NB4 (cell line): ENCODE data around the gene MIOX.

Experiments used
- DNase-seq: peaks from one replicate; pipeline ENCODE4 v3.0.0; 2010; ENCODE audit warnings: low read depth
- H3K4me3 ChIP-seq: one replicate; pipeline ENCODE4 v1.5.1; 2011; ENCODE audit warnings: mild to moderate bottlenecking, low read depth, low read length, moderate library complexity
- MYC ChIP-seq: IDR thresholded peaks from 2 replicates; pipeline ENCODE4 v1.6.1; 2011; ENCODE audit warnings: low read depth, low read length
- POLR2A ChIP-seq: IDR thresholded peaks from 2 replicates; pipeline ENCODE4 v1.6.1; 2011; ENCODE audit warnings: mild to moderate bottlenecking; ENCODE audit not compliant: insufficient read length; ENCODE audit errors: extremely low read depth
- TF ChIP-seq, protein P1 (sequence below): IDR thresholded peaks from 2 replicates; pipeline ENCODE4 v1.6.1; 2011; ENCODE audit warnings: low read depth, low read length
- TF ChIP-seq, protein P2 (sequence below): IDR thresholded peaks from one replicate; pipeline ENCODE4 v1.5.1; 2012; ENCODE audit warnings: low read depth, low read length

MIOX gene

DNA sequence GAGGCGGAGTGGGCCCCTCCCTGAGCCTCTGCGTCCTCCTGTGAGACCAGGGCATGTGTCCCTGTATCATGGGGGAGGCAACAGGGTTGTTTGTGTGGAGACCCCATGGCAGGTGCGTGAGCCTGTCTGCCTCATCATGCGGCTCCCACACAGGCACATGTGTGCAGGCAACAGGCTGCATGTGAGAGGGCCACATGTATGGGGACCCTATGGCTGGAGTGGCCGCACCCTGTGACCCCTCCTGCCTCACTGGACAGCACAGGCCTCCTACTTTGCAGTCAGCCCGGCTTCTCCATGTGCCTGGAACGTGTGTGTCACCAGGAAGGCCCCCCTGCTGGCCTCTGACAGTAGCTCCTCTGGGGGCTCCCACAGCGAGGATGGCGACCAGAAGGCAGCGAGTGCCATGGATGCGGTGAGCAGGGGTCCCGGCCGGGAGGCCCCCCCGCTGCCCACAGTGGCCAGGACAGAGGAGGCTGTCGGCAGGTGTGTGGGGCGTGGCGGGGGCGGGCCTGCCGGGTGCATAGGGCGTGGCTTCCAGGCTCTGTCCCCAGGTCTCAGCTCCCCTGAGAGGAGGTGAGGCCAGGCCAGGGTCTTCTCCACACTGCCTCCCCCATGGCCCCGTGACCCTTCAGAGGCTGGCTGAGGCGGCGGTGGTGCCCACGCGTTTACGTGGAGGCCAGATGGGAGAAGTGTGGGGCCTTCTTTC, 46.0 kb upstream of the MIOX start:
- no peak for DNase-seq
- H3K4me3 ChIP-seq, result no peak overlapping the region
- no peak for TF ChIP-seq MYC
- TF ChIP-seq, protein P1, sequence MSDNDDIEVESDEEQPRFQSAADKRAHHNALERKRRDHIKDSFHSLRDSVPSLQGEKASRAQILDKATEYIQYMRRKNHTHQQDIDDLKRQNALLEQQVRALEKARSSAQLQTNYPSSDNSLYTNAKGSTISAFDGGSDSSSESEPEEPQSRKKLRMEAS, result no peak
- no peak for TF ChIP-seq POLR2A
- TF ChIP-seq, protein P2, sequence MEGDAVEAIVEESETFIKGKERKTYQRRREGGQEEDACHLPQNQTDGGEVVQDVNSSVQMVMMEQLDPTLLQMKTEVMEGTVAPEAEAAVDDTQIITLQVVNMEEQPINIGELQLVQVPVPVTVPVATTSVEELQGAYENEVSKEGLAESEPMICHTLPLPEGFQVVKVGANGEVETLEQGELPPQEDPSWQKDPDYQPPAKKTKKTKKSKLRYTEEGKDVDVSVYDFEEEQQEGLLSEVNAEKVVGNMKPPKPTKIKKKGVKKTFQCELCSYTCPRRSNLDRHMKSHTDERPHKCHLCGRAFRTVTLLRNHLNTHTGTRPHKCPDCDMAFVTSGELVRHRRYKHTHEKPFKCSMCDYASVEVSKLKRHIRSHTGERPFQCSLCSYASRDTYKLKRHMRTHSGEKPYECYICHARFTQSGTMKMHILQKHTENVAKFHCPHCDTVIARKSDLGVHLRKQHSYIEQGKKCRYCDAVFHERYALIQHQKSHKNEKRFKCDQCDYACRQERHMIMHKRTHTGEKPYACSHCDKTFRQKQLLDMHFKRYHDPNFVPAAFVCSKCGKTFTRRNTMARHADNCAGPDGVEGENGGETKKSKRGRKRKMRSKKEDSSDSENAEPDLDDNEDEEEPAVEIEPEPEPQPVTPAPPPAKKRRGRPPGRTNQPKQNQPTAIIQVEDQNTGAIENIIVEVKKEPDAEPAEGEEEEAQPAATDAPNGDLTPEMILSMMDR, result no peak

DNA sequence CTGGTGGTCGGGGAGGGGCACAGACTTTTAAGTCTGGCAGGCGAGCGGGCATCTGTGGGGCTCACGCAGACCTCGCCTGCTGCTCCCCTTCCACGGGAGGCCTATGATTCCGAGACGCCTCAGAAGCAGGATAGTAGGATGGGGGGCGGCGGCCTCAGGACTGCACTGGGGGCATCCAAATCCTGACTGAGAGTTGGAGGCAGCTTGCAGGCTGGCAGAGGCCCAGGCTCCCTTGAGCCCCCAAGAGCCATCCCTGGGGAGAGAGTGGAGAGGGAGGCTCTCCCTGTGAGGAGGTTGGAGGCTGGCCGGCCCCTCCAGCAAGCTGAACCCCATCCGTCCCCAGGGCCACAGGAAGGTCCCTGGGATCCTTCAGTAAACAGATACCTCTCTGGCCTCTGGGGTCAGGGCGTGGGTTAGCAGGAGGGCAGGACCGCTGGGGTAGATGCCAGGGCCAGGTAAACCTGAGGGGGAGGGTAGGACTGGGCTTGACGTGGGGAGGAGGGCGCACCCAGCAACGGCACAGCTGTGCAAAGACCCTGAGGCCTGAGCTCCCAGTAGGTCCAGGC, 45.1 kb upstream of the MIOX start:
- no peak overlapping the region for H3K4me3 ChIP-seq
- DNase-seq, result no peak
- no peak for TF ChIP-seq MYC
- TF ChIP-seq, protein P1, result no peak
- TF ChIP-seq POLR2A, result no peak
- TF ChIP-seq, protein P2, result no peak

DNA sequence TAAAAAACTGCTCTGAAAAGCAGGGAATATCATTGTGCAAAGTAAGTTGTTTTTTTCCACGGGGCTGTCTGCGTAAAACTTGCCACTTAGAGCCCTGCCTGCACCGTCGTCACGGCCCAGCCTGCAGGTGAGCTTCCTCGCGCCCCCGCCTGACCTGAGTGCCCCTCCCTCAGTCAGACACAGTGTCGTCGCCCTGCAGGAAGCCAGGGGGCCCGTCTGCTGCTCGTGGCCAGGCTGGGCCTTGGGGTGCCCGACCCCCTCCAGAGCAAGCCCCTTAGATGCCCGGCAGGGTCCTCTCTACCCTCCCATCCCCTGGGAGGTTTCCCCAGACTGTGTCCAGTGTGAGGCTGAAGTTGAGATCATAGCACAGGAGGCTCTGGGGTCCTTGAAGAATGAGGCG, 43.5 kb upstream of the MIOX start:
- no peak overlapping the region for H3K4me3 ChIP-seq
- TF ChIP-seq POLR2A, result no peak
- TF ChIP-seq, protein P1, result no peak
- TF ChIP-seq, protein P2, result no peak
- TF ChIP-seq MYC, result no peak
- DNase-seq, result no peak

DNA sequence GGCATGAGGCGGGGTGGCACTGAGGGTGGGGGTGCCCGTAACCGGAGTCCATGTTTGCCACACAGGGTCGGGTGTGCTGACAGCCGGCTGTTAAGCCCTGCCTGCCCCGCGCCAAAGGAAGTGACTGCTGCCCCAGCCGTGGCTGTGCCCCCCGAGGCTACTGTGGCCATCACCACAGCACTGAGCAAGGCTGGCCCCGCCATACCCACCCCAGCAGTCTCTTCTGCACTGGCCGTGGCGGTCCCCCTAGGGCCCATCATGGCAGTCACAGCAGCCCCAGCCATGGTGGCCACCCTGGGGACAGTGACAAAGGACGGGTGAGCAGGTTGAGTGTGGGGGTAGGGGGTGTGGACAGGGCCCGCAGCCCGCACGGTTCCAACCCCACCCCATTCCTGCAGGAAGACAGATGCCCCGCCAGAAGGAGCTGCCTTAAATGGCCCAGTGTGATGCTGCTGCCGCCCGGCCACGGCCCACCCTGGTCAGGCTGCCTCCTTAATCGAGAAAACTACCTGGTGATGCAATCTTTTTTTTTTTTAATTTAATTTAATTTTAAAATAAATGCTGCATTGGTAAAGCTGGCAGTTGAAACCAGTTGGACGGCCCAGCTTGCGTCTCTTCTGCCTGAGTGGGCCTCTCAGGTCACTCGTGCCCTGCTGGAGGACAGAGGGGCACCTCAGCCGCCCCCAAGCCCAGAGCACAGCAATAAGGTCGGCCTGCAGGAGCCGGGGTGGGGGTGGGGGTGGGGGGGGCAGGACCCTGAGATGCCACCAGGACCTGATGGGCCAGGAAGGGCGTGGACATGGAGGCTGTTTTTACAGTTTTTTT, 42.6 kb upstream of the MIOX start:
- no peak overlapping the region for H3K4me3 ChIP-seq
- no peak for DNase-seq
- TF ChIP-seq MYC (no peak), POLR2A (no peak)
- TF ChIP-seq, protein P2, result no peak
- TF ChIP-seq, protein P1, result no peak

DNA sequence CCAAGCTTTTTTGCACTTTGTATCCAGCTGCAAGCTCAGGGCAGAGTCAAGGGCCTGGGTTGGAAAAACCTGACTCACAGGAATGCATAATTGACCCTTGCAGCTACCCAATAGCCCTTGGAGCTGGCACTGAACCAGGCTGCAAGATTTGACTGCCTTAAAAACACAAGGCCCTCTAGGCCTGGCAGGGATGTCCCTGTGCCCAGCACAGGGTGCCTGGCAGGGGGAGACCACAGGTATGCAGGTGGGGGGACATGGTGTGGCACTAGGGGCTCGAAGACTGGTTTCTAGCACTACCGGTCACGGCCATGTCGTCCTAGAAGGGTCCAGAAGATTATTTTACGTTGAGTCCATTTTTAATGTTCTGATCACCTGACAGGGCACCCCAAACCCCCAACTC, 42.0 kb upstream of the MIOX start:
- no peak overlapping the region for H3K4me3 ChIP-seq
- no peak for TF ChIP-seq POLR2A
- no peak for TF ChIP-seq MYC
- TF ChIP-seq, protein P2, result no peak
- TF ChIP-seq, protein P1, result no peak
- no peak for DNase-seq
